HG02870 (cell line): ENCODE measurements around the gene HSD17B1.

Source experiments
- ATAC-seq: cut with Tn5 transposase; IDR thresholded peaks from one replicate; pipeline ENCODE4 v1.9.1; 2021; ENCODE audit warnings: mild to moderate bottlenecking, moderate library complexity; ENCODE audit not compliant: unreplicated experiment

The HSD17B1 gene

DNA sequence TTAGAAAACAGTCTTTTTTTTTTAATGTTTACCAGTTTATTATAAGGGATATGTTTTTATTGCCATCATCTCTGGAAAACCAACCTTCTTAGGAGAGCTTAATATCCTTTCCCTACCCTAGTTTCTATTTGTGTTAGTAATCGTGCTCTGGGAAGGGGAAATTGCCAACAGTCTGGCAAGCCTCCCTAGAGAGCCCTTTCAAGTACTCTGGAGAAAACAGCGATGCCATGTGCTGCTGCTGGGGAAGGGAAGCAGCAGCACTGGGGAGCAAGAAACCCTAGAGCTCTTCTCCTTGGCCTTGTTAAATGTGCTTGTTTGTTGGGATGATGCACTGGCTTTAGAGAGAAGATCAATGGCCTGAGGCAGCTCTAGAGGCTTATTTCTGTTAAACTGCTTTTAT is 46.2 kb downstream of the HSD17B1 start:
- no peak for ATAC-seq

DNA sequence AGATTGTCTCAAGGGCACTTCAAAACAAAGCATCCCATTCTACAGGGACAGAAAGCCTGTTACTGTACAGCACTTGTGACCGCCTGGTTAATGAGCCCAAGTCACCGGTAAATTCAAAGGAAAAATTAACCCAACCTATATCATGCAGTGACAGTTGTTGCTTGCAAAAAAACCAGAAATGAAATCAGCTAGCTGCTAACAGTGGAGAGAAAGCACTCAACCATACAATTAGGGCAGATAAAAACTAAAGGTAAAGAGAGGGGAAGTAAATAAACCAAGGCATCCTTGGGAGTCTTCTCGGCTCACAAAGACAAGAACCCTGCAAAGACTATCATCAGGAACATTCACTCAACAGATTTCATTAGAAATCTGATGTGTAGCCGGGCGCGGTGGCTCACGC is 50.6 kb downstream of the HSD17B1 start:
- no peak for ATAC-seq
